HG02840 (cell line): ENCODE measurements around the gene CHN2.

Experiments used
- ATAC-seq: cut with Tn5 transposase; IDR thresholded peaks from one replicate; pipeline ENCODE4 v1.9.1; 2021; ENCODE audit warnings: mild to moderate bottlenecking, moderate library complexity, moderate number of reproducible peaks; ENCODE audit not compliant: unreplicated experiment, low FRiP score

Gene CHN2

GRCh38 chr7:29328045-29328444, 133.5 kb downstream of the CHN2 start:
- ATAC-seq: no peak

- ATAC-seq: no peak
Measured at GRCh38 chr7:29328811-29329210, 134.2 kb downstream of the CHN2 start.

GRCh38 chr7:29329686-29330085, 135.1 kb downstream of the CHN2 start:
- ATAC-seq: no peak

- ATAC-seq: no peak
Measured at GRCh38 chr7:29330136-29330535, 135.6 kb downstream of the CHN2 start.

- no peak for ATAC-seq
Measured at GRCh38 chr7:29331163-29331562, 136.6 kb downstream of the CHN2 start.

GRCh38 chr7:29332042-29332811, 137.7 kb downstream of the CHN2 start:
- ATAC-seq: no peak

GRCh38 chr7:29332875-29333855, 138.6 kb downstream of the CHN2 start:
- ATAC-seq: no peak

- no peak for ATAC-seq
Measured at GRCh38 chr7:29335188-29336083, 140.9 kb downstream of the CHN2 start.

- no peak for ATAC-seq
Measured at GRCh38 chr7:29337546-29338116, 143.1 kb downstream of the CHN2 start.

- no peak for ATAC-seq
Measured at GRCh38 chr7:29340696-29341095, 146.1 kb downstream of the CHN2 start.

GRCh38 chr7:29341156-29341555, 146.6 kb downstream of the CHN2 start:
- no peak for ATAC-seq

GRCh38 chr7:29342761-29343160, 148.2 kb downstream of the CHN2 start:
- ATAC-seq: no peak

GRCh38 chr7:29343399-29343798, 148.8 kb downstream of the CHN2 start:
- no peak for ATAC-seq

GRCh38 chr7:29344334-29344978, 149.9 kb downstream of the CHN2 start:
- no peak for ATAC-seq

GRCh38 chr7:29345590-29345989, 151.0 kb downstream of the CHN2 start:
- no peak for ATAC-seq

GRCh38 chr7:29346231-29346978, 151.8 kb downstream of the CHN2 start:
- no peak for ATAC-seq

- ATAC-seq: no peak
Measured at GRCh38 chr7:29349362-29349761, 154.8 kb downstream of the CHN2 start.

GRCh38 chr7:29350351-29350750, 155.8 kb downstream of the CHN2 start:
- no peak for ATAC-seq

- no peak for ATAC-seq
Measured at GRCh38 chr7:29352041-29352440, 157.5 kb downstream of the CHN2 start.
